Activated T-helper 1 cell treated with Interleukin-2 at 50 U/mL for 16 hours (primary cell): ENCODE data around the gene C5orf24.
"Not testable (repeated sequence)": the region's sequence is repeated elsewhere in the genome, so short reads cannot be mapped to it uniquely, and the experiment has no call there.

ENCODE experiments used
- DNase-seq: peaks from one replicate; pipeline ENCODE4 v3.0.0-alpha.2; 2020; ENCODE audit warnings: low read depth

C5orf24 gene

DNA sequence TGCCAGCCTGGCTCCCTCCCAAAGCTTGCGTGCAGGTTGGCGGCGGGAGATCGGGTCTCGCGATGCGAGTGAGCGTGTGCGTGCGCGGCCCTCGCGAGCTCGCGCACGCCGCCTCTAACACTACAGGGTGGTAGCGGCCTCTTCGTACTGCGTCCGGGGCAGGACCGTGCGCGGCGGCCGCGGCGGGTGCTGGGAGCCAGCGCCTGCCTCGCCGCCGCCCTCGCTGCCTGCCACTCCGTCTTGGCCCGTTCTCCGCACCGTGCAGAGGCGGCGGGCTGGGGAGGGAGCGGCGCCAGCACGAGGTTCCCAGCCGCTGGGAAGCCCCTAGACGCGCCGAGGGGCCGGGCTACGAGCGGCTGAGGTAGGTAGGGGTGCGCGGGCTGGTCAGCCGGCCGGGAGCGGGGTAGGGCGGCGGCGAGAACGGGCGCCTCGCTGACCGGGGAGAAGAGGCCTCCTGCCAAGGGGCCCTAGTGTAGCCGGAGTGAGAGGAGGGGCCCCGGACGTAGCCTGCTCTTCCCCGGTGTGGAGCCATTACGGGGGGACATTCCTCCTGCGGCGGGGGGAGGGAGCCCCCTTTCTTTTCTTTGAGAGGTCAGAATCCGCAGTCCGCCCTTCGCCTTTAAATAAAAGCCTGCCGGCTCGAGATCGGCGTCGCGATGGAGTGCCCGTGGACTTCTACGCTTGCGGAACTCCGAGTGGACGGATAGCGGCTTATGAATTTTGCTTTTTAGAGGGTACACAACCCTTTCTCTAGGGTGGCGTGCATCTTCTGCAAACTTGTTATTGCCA, at the start of gene C5orf24:
Gene C5orf24 (plus strand): TSS at position 117 of the 789 bp plus-strand sequence. CDS start 8,933 bp downstream, outside the sequence.
- peak; percentile 92 for DNase-seq

DNA sequence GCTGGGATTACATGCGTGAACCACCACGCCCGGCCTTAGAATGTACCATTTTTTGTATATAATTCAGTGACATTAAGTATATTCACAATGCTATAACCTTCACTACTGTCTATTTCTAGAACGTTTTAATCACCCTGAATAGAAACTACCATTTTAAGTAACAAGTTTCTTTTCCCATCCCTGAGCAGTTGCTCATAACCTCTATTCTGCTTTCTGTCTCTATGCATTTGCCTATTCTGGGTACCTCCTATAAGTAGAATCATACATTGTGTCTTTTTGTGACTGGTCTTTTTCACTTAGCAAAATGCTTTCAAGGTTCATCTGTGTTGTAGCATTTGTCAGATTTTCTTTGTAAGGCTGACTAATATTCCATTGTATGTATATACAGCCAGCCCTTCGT, 47.3 kb upstream of the C5orf24 start:
- DNase-seq = no peak

GRCh38 chr5:134803821-134804220, 41.9 kb upstream of the C5orf24 start:
- no peak for DNase-seq

- DNase-seq = no peak
These were observed 32.4 kb upstream of the C5orf24 start for GRCh38 chr5:134813407-134813806.

DNA sequence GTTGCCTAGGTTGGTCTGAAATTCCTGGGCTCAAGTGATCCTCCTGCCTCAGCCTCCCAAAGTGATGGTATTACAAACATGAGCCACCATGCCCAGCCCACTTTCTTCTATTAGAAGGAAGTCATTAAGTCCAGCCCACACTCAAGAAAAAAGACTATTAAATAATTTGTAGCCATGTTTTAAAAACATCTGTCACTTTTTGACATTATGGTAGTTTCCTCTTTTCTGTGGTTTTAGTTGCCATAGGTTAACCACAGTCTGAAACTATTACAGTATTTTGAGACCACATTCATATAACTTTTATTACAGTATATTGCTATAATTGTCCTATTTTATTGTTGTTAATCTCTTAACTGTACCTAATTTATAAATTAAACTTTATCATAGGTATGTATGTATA, 31.9 kb upstream of the C5orf24 start:
- no peak for DNase-seq

- no peak for DNase-seq
These were observed 28.8 kb upstream of the C5orf24 start for GRCh38 chr5:134817006-134817405.

- no peak for DNase-seq
These were observed 27.0 kb upstream of the C5orf24 start for GRCh38 chr5:134818776-134819175.

DNA sequence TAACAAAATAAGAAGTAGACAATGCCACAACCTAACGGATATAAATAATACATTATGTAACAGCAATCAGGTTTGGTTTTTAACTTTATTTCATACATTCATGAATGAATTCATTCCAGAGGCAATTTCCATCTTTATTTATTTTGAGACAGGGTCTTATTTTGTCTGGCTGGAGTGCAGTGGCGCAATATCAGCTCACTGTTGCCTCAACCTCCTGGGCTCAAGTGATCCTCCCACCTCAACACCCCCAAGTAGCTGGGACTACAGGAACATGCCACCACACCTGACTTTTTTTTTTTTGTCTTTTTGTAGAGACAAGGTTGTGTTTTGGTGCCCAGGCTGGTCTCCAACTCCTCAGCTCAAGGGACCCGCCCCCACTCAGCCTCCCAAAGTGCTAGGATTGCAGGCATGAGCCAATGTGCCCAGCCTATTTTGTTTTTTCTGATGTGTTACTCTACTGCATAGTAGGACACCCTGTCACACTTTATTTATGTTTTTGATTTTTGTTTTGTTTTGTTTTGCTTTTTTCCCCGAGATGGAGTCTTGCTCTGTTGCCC, 26.3 kb upstream of the C5orf24 start:
- DNase-seq = no peak

DNA sequence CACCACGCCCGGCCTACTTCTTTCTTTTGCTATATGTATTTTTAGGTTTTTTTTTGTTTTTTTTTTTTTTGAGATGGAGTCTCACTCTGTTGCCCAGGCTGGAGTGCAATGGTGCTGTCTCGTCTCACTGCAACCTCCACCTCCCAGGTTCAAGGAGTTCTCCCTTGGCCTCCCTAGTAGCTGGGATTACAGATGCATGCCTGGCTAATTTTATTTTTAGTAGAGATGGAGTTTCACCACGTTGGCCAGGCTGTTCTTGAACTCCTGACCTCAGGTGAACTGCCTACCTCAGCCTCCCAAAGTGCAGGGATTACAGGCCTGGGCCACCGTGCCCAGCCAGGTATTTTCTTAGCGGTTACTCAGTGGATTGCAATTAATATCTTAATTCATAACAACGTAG, 23.9 kb upstream of the C5orf24 start:
- no peak for DNase-seq

GRCh38 chr5:134824681-134825080, 21.1 kb upstream of the C5orf24 start:
- DNase-seq = no peak

DNA sequence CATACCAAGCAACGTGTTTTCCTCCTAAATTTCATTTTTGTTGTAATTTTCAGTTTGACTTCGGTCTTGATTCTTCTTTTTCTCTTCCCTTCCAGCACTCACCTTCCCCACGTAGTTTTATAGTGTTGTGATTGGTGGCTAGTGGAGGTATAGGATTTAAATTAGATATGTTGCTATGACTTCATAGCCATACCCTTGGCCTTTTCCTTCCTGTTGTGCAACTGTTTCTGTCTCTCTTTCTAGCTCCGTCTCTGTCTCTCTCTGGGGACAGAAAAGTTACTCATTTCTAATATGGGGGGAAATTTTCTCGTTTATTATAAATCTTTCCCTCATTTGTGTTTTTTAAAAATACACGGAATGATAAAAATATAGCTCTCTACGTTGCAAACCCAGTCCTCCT, 20.6 kb upstream of the C5orf24 start:
- DNase-seq = no peak

GRCh38 chr5:134833340-134834032, 12.3 kb upstream of the C5orf24 start:
- DNase-seq = no peak

DNA sequence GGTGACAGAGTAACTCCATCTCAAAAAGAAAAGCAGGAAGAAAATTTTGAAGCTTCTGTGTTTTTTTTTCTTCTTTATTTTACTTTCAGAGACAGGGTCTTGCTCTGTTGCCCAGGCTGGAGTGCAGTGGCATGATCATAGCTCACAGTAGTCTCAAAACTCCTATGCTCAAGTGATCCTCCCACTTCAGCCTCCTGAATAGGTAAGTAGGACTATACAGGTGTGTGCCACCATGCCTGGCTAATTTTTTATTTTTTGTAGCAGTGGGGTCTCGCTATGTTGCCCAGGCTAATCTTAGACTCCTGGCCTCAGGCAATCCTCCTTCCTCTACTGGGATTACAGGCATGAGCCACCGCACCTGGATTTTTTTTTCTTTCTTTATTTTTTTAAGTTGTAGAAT, 10.1 kb upstream of the C5orf24 start:
- DNase-seq = no peak

DNA sequence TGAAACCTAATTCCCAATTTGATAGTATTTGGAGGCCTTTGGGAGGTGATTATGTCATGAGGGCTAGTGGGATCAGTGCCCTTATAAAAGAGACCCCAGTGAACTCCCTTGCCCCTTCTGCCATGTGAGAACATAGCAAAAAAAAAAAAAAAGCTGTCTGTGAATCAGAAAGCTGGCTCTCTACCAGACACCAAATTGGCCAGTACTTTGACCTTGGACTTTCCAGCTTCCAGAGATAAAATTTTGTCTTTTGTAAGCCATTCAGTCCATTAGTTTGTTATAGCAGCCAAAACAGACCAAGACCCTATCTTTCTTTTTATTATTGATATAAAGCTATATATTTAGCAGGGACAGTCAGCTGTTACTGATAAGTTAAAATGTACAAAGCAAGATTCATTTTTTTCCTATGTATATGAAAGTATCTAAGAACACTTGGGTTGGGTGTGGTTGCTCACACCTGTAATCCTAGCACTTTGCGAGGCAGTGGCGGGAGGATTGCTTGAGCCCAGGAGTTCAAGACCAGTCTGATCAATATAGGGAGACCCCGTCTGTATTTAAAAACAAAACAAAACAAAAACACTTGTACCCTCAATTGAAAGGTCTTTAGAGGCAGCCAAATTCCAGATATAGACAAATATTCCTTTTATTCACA, 8.1 kb upstream of the C5orf24 start:
- DNase-seq = no peak

DNA sequence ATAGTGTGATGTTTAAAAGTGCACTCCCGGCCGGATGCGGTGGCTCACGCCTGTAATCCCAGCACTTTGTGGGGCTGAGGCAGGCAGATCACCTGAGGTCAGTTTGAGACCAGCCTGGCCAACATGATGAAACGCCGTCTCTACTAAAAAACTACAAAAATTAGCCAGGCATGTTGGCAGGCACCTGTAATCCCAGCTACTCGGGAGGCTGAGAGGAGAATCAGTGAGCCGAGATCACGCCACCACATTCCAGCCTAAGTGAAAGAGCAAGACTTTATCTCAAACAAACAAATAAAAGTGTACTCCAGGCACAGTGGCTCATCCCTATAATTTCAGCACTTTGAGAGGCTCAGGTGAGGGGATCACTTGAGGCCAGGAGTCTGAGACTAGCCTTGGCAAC, 7.4 kb upstream of the C5orf24 start:
- not testable (repeated sequence) for DNase-seq

DNA sequence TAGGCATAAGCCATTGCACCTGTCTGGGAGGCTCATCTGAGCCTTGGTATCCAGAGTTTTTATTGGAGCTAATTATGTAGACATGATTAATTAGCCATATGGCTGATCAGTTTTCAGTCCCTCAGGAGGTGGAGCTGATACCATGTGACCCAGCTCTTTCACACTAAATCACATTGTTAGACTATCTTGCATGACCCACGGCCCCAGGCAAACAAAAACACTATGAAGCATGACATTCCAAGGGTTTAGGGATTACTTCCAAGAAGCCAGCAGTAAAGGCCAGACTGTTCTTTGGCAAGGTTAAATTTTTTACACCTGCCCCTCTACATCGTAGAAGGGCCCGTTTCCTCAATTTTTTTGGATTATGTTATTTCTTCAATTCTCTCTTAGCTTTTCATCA, 5.0 kb upstream of the C5orf24 start:
- DNase-seq = no peak

- no peak for DNase-seq
These were observed 1.5 kb upstream of the C5orf24 start for GRCh38 chr5:134844252-134844651.

- no peak for DNase-seq
These were observed 375 bp upstream of the C5orf24 start for GRCh38 chr5:134845335-134845851.

- no peak for DNase-seq
These were observed 833 bp downstream of the C5orf24 start for GRCh38 chr5:134846641-134846960.

DNA sequence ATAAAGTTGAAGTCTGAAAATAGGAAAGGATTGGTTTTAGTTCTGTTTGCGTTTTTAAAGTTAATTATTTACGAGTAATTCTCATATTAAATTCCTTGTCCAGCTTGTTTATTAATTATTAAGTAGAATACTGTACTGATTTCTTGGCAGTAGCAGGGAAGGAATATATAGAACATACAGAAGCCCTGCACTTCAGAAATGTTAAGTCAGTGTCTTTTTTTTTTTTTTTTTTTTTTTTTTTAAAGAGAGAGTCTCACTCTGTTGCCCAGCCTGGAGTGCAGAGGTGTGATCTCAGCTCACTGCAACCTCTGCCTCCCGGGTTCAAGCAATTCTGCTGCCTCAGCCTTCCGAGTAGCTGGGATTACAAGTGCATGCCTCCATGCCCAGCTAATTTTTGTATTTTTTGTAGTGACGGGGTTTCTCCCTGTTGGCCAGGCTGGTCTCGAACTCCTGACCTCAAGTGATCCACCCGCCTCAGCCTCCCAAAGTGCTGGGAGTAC, 3.7 kb downstream of the C5orf24 start:
- not testable (repeated sequence) for DNase-seq

GRCh38 chr5:134851307-134851923, 5.6 kb downstream of the C5orf24 start:
- no peak for DNase-seq

- not testable (repeated sequence) for DNase-seq
These were observed 10.7 kb downstream of the C5orf24 start for GRCh38 chr5:134856465-134856864.
